Kidney (tissue), 14 donors: Measurements from ENCODE around the gene PPP2R2B. TPM values are rescaled to one million over a fixed set of nuclear protein-coding genes. Genes with fewer than 3 reads are reported as not detected.
"Not testable (repeated sequence)": the region's sequence is repeated elsewhere in the genome, so short reads cannot be mapped to it uniquely, and the experiment has no call there.

Experiments used
- DNase-seq, 5 donors: peaks; one replicate each; pipeline ENCODE4 v3.0.0-alpha.2; 2013 to 2020
- FAIRE-seq: peaks from 2 replicates; lab custom pipeline; 2012; peaks lifted over from hg19 to GRCh38; lab: Jason Lieb, UNC
- H3K27ac ChIP-seq, 2 donors: one replicate each; pipeline ENCODE4 v1.7.0; 2013; ENCODE audit warnings: low read depth in 2 of 2, low read length in 2 of 2, inconsistent platforms in 1 of 2
- H3K27me3 ChIP-seq: one replicate; pipeline ENCODE4 v1.7.1; 2013; ENCODE audit warnings: low read length, inconsistent platforms; ENCODE audit not compliant: control insufficient read depth, insufficient read depth
- H3K36me3 ChIP-seq, 3 donors: one replicate each; pipeline versions ENCODE4 v1.7.0 to v1.7.1; 2013; ENCODE audit warnings: low read length in 3 of 3, control low read depth in 1 of 3, inconsistent platforms in 1 of 3; ENCODE audit not compliant: insufficient read depth in 3 of 3, control insufficient read depth in 2 of 3
- H3K4me1 ChIP-seq, 3 donors: one replicate each; pipeline versions ENCODE4 v1.7.0 to v1.7.1; 2013; ENCODE audit warnings: low read length in 3 of 3, inconsistent platforms in 1 of 3, low read depth in 1 of 3; ENCODE audit not compliant: control insufficient read depth in 2 of 3, insufficient read depth in 2 of 3
- H3K4me3 ChIP-seq, 3 donors: one replicate each; pipeline versions ENCODE4 v1.7.0 to v1.8.1; 2013; ENCODE audit warnings: low read length in 3 of 3, control low read depth in 1 of 3, inconsistent platforms in 1 of 3
- H3K9ac ChIP-seq, 3 donors: one replicate each; pipeline versions ENCODE4 v1.7.0 to v1.7.1; 2013; ENCODE audit warnings: low read length in 3 of 3, control low read depth in 1 of 3, inconsistent platforms in 1 of 3
- H3K9me3 ChIP-seq, 3 donors: one replicate each; pipeline versions ENCODE4 v1.7.0 to v1.7.1; 2013; ENCODE audit warnings: low read length in 3 of 3, control low read depth in 1 of 3, inconsistent platforms in 1 of 3; ENCODE audit not compliant: control insufficient read depth in 2 of 3, insufficient read depth in 1 of 3
- intact Hi-C: fragments of 100-400 bp; cut with DNase I; formaldehyde crosslinking; loops from one replicate; pipeline ENCODE4 v1.11.1; 2022
- polyA plus RNA-seq: library from polyadenylated mRNA; stranded (reverse); fragments of 350-450 nt; fragmentation: Illumina TruSeq; extraction: RNeasy Lipid Tissue Mini Kit (QIAGEN cat#74804); gene quantifications from one replicate; pipeline ENCODE4 v1.2.3, GENCODE V29; 2014; ENCODE audit warnings: low read depth, low replicate concordance; ENCODE audit not compliant: insufficient read depth
- total RNA-seq: library from RNA; stranded (reverse); fragmentation: NEBNext Ultra II Directional; extraction: Animal tissue kit (Norgen Biotek cat#: 25700); gene quantifications from one replicate; pipeline ENCODE4 v1.2.1, GENCODE V29; 2021
- TF ChIP-seq, protein P1 (sequence below): IDR thresholded peaks from 3 replicates; pipeline ENCODE4 v1.5.1; 2012; ENCODE audit warnings: mild to moderate bottlenecking, moderate library complexity, borderline replicate concordance; ENCODE audit not compliant: insufficient read depth; ENCODE audit errors: extremely low read depth
- donor health status: control.
- donor health status: control.
- donor health status: control.
- donor health status: control.
- donor health status: control.
- donor health status: DM: yes; HTN: yes; CAD: no.
- donor health status: Normal renal cell carcinoma (clear cell type).

Gene PPP2R2B
- total and polyA plus RNA-seq, 2 donors from 2014 or later: 4.0 to 8.2 TPM

GRCh38 chr5:146620669-146621051, 257.9 kb downstream of the PPP2R2B start:
- DNase-seq: peak in 1 of 5 donors; percentile 44
- Histone ChIP-seq H3K36me3 (no peaks in the 10 kb centered on the region), H3K27me3 (no peaks in the 10 kb centered on the region), H3K9me3 (peaks cover 0 to 10% (median 0%) of the 10 kb centered on the region in 3 donors), H3K4me1 (no peaks in the 10 kb centered on the region), H3K9ac (no peak overlapping the region), H3K27ac (no peak overlapping the region), H3K4me3 (no peak overlapping the region)
- no peak for FAIRE-seq
- TF ChIP-seq, protein P1, sequence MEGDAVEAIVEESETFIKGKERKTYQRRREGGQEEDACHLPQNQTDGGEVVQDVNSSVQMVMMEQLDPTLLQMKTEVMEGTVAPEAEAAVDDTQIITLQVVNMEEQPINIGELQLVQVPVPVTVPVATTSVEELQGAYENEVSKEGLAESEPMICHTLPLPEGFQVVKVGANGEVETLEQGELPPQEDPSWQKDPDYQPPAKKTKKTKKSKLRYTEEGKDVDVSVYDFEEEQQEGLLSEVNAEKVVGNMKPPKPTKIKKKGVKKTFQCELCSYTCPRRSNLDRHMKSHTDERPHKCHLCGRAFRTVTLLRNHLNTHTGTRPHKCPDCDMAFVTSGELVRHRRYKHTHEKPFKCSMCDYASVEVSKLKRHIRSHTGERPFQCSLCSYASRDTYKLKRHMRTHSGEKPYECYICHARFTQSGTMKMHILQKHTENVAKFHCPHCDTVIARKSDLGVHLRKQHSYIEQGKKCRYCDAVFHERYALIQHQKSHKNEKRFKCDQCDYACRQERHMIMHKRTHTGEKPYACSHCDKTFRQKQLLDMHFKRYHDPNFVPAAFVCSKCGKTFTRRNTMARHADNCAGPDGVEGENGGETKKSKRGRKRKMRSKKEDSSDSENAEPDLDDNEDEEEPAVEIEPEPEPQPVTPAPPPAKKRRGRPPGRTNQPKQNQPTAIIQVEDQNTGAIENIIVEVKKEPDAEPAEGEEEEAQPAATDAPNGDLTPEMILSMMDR: no peak
- intact Hi-C loops: no loop called here

- no peaks in the 10 kb centered on the region for H3K36me3 ChIP-seq
- no peak overlapping the region for H3K27ac ChIP-seq
- no peaks in the 10 kb centered on the region for H3K4me1 ChIP-seq
- intact Hi-C loops: no loop called here
- FAIRE-seq (no peak), DNase-seq (no peak)
- peaks cover 0 to 10% (median 0%) of the 10 kb centered on the region in 3 donors for H3K9me3 ChIP-seq
- no peaks in the 10 kb centered on the region for H3K27me3 ChIP-seq
- no peak overlapping the region for H3K9ac ChIP-seq
- no peak overlapping the region for H3K4me3 ChIP-seq
- TF ChIP-seq, protein P1: no peak
Measured at GRCh38 chr5:146620031-146620668, 258.4 kb downstream of the PPP2R2B start.

DNA sequence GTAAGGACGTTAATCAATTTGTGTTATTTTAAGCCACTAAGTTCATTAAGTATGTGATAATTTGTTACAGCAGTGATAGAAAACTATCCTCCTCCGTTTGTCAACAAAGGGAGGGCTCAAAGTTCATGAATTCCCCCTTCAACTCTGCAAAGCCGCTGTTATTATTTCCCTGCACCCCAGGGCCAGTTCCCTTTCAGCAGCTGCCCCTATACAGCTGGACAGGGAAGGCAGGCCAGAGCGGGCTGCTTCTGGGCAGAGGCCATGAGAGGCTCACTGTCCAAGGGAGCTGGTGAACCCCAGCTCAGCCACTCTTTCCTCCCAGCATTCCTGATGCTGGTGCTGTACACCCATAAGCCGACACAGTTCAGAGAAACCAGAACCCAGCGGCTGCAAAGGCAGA, 260.1 kb downstream of the PPP2R2B start:
- no peaks in the 10 kb centered on the region for H3K4me1 ChIP-seq
- peaks cover 0 to 10% (median 0%) of the 10 kb centered on the region in 3 donors for H3K9me3 ChIP-seq
- no peak overlapping the region for H3K4me3 ChIP-seq
- DNase-seq: no peak
- no peak for FAIRE-seq
- intact Hi-C loops: no loop called here
- TF ChIP-seq, protein P1: no peak
- H3K9ac ChIP-seq: no peak overlapping the region
- no peaks in the 10 kb centered on the region for H3K36me3 ChIP-seq
- no peaks in the 10 kb centered on the region for H3K27me3 ChIP-seq
- H3K27ac ChIP-seq: no peak overlapping the region

- intact Hi-C loops, H3K36me3 ChIP-seq, H3K27me3 ChIP-seq, H3K27ac ChIP-seq, H3K4me1 ChIP-seq, H3K9ac ChIP-seq, H3K9me3 ChIP-seq, H3K4me3 ChIP-seq, FAIRE-seq, DNase-seq: not testable (repeated sequence)
Measured at GRCh38 chr5:146609731-146610130, 268.8 kb downstream of the PPP2R2B start.
